ENCODE measurements around the gene PLA2G4F.
A peak's percentile ranks its signal among the peaks of the same experiment; 100 is the strongest.

PLA2G4F gene

GRCh38 chr15:42156243-42156922, at the start of gene PLA2G4F:
Gene PLA2G4F (minus strand): TSS chr15:42156636. CDS start chr15:42156549, 87 bp downstream.
- peak in 1 of 2 experiments; percentile 12 for DNase-seq

GRCh38 chr15:42203891-42204290, 47.5 kb upstream of the PLA2G4F start:
- DNase-seq: no peak

DNA sequence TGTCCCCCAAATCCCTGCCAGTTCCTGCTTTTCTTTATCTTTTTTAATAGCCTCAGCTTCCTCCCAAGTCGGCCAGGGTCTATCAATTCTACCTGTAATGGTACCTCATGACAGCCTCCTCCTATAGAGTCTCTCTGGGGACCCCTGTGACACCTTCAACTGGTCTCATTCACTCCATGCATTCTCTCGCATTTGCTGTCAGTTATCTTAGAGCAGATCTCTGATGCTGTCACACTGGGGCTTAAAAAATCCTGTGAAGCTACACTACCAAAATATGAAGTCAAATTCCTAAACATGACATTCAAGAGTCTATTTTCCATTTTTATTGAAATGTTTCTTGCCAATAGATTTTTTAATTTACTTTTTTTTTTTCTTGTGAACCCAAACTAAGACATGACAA, 46.2 kb upstream of the PLA2G4F start:
- no peak for DNase-seq

DNA sequence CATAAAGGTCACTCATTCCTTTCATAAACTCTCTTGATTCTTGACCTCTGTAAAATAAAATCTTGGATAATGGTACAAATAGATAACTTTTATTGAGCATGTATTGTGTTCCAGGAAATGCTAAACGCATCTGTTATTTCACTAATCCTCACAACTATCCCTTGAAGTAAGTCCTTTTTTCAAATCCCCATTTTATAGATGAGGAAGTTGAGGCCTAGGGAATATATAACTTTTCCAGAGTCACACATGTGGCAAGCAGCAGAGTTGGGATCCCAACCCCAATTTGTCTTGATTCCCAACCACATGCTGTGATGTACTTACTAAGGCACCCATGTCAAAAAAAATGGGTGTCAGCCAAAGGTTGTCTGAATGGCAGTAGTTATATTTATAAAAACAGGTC, 45.4 kb upstream of the PLA2G4F start:
- DNase-seq: no peak

DNA sequence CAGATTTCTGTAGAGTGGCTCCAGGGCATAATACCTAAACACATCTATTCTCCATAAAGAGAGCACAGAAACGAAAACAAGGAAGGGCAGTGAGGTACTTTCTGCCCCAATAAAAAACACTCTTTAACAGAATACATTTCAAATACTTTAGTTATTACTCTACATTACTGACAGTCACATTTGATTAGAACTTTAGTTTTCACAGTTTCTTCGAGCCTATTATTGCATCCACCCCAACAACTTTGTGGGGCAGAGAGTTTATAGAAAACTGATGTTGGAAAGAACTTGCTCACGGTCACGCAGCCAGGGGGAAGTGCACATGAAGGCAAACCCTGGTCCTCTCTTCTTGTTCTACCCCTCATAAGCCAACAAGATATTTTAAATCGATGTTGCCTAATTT, 42.7 kb upstream of the PLA2G4F start:
- DNase-seq: no peak

- no peak for DNase-seq
Observed at GRCh38 chr15:42198516-42198915, 42.1 kb upstream of the PLA2G4F start.

DNA sequence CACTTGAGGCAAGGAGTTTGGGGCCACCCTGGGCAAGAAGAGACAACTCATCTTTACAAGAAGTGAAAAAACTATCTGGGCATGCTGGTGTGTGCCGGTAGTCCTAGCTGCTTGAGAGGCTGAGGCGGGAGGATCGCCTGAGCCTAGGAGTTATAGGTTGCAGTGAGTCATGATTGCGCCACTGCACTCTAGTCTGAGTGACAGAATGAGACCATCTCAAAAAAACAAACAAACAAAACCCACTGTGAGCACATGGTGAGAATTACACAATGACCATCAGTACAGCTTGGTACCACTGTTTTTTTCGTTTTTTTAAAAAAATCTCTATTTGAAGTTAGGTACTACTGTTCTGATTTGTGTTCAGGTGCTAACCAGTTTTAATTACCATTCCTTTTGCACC, 38.1 kb upstream of the PLA2G4F start:
- DNase-seq: no peak

- no peak for DNase-seq
Observed at GRCh38 chr15:42193383-42193782, 36.9 kb upstream of the PLA2G4F start.

DNA sequence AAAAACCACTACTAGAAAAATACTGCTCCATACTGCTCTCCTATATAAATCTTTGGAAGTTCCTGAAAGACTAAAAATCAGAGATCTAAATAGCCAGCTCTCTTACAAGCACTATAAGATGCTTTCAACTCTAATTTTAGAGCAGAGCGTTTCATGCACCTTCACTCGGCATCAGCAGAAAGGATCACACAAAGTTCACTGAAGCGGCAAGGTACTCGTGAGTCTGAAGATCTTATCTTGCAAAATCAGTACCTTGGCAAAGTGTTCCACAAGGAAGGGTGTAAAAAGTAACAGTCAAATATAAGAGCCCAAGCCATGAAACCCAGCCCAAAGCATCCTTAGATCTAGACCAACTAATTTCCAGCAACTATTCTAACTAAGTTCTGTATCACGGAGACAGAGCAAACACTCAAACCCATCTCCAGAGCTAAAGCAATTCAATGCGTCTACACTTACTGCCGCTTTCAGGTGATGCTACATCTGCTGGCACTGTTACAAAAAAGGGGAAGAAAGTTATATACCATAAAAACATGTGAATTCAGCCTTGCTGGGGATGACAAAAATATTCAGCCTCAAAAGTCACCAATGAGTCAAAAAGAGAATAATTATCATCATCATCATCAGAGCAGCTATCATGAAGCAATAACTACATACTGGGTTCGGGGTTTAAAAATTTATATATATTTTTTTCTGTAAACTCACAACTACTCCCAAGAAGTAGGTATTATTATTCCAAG, 35.3 kb upstream of the PLA2G4F start:
- no peak for DNase-seq

DNA sequence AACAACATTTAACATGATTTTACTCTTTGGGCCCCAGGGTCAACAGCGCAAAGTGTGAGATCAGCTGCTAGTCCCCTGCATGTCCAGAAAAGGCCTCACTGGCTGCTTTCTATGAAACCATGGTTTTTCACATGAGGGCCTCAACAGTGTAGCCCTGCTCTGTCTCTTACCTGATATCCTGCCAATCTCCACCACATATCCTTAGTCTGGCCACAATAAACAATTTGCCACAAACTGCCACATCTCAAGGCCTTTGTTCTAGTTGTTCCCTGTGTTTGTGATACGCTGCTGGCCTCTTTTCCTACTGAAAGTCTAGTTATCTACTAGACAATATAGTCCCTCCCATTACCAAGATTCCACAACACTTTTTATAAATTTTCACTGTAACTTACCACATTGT, 33.9 kb upstream of the PLA2G4F start:
- no peak for DNase-seq

- DNase-seq: no peak
Observed at GRCh38 chr15:42185801-42186200, 29.4 kb upstream of the PLA2G4F start.

- no peak for DNase-seq
Observed at GRCh38 chr15:42184736-42185135, 28.3 kb upstream of the PLA2G4F start.

- DNase-seq: no peak
Observed at GRCh38 chr15:42184296-42184695, 27.9 kb upstream of the PLA2G4F start.

DNA sequence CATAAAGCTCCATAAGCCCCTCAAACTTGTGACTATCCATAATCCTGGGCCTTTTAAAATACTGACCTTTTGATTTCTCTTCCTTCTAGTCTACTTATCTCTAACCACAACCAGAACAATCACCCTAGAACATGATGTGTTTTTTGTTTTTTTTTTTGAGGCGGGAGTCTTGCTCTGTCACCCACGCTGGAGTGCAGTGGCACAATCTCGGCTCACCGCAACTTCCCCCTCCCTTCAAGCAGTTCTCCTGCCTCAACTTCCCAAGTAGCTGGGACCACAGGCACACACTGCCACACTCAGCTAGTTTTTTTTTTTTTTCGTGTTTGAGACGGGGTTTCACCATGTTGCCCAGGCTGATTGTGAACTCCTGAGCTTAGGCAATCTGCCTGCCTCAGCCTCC, 26.5 kb upstream of the PLA2G4F start:
- no peak for DNase-seq

DNA sequence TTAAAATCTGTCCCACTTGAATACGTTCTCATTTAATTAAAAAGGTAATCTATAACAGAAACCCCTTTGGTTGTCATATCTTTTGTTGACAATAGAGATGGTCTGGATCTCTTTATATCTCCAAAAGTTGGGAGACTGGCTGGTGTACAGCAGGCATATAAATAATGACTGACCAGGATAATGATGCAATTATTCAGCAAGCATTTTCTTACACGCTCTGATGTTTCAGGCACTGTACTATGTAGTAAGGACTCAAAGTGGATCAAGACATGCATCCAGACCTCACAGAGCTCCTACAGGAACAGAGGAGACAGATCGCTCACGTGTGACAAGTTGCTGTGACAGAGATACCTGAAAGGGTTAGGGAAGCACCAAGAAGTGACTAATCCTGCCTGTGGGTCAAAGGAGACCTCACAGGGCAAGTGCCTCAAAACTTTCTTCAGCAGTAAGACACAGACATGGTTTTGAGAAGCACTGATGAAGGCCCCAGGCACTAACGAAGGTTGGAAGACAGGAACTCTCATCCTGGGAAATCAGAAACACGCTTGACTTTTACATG, 26.0 kb upstream of the PLA2G4F start:
- DNase-seq: no peak

GRCh38 chr15:42178056-42178455, 21.6 kb upstream of the PLA2G4F start:
- DNase-seq: no peak

DNA sequence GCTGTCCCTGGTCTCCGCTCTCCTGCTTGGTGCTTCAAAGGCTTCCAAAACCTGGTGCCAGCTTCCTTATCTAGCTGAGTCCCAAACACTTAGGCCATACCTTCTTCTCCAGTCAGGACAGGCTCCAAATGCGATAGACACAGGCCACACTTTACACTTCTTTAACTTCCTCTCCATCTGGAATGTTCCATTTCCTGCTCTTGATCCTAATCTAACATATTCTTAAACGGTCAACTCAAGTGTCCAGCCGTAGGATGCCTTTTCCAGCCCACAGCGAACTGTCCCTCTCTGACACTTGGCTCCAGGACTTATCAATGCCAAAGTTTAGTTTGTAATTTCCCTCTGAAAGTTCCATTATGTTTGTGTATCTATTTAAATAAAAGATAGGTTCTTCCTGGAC, 19.2 kb upstream of the PLA2G4F start:
- DNase-seq: no peak

DNA sequence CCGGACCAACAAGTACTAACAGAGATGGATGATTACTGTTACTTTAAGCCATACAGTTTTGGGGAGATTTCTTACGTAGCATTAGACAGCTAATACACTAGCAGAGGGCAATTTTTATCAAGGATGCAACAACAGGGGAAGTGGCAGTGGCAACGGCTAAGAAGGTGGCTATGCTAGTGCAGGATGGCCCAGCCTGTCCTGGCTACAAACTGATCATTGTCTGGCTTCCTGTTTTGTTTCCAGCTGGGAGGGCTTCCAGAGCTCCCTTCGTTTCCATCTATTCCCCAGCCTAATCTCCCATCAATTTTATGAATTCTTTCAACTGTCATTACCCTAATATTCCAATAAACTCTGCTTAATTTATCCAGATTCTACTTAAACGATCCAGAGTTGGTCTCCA, 16.0 kb upstream of the PLA2G4F start:
- no peak for DNase-seq

DNA sequence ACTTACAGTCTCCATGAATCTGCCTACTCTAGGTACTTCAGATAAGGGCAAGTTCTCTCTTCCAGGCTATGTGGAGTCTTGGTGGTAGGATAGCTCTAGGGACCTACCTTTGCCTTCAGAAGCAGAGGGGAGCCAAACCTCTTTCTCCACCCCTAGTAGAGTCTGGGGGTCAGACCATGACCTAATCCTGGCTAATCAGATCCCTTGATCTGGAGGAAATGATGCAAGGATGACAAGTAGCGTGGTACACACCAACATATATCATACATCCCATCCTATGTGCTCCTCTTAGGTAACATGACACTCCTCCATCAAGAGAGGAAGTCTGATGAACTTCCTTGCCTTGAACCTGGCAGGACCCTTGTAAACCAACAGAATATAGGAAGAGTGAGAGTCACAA, 15.4 kb upstream of the PLA2G4F start:
- no peak for DNase-seq

GRCh38 chr15:42171122-42171521, 14.7 kb upstream of the PLA2G4F start:
- no peak for DNase-seq

DNA sequence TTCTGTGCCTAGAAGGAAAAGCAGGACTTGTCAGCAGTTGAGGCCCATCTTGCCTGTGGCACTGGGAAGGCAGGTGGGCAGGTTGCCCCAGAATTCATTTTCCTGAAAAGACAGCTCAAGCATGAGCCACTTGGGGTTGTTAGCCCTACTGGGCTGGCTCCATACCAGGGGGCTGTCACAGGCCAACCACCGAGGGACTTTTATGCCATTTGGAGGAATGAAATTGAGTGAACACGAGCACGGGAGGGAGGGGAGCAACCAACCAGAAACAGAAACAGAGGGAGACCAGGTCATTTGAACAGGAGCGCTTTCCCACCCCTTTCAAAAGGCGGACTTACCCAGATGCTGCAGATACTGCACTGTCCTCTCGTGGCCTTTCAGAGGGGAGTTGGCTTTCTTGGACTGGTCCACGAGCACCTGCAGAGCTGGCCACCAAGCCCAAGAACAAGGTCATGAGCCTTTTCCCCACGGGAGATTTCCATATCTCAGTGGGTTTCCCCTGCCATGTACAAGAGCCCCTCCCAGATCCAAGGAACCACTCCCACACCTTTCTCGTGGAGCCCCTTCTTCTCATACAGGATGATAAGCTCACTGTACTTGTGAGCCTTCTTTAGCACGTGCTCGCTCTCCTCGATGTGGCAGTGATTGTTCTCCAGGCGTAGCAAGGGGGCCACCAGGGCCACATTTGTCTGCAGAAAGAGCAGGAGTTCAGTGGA, 9.9 kb upstream of the PLA2G4F start:
- no peak for DNase-seq

GRCh38 chr15:42165106-42165505, 8.7 kb upstream of the PLA2G4F start:
- no peak for DNase-seq

DNA sequence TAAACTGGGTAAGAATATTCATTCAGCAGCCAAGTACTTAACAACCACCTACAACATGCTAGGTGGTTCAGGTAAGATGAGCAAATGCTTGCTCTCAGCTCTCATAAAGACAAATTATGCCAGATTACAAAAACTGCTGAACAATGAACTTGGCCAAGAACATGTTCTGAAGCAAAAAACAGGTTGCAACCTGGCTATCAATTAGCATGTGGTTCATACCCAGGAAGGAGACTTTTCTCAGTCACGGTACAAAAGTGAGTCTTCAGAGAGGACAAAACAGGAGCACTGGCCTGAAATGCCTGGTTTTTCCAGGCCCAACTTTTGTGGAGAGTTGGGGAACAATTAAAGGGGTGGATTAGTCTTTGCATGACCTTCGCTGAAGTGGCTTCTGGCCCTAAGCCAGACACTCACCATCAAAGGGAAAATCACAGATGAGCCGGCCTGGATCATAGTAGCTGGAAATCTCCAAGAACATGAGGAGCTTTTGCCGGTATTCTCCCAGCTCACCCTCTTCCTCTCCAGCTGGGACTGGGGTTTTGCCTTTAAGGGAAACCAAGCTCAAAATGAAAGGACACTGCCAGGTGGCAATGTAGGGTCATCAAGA, 7.6 kb upstream of the PLA2G4F start:
- DNase-seq: peak in 1 of 2 experiments; percentile 17
